Subcutaneous abdominal adipose tissue (tissue), 5 donors: ENCODE data around the gene SYT13.

Experiments
- H3K27ac ChIP-seq: one replicate; pipeline ENCODE4 v1.7.0; 2013; ENCODE audit warnings: low read depth, mild to moderate bottlenecking, inconsistent platforms, low read length, moderate library complexity
- H3K27me3 ChIP-seq, 5 donors: one replicate each; pipeline ENCODE4 v1.7.0; 2013; ENCODE audit warnings: low read length in 5 of 5, inconsistent platforms in 1 of 5; ENCODE audit not compliant: control insufficient read depth in 5 of 5, insufficient read depth in 4 of 5
- H3K36me3 ChIP-seq, 5 donors: one replicate each; pipeline ENCODE4 v1.7.0; 2013; ENCODE audit warnings: low read length in 5 of 5; ENCODE audit not compliant: control insufficient read depth in 5 of 5, insufficient read depth in 5 of 5
- H3K4me1 ChIP-seq, 5 donors: one replicate each; pipeline ENCODE4 v1.7.0; 2013; ENCODE audit warnings: low read length in 5 of 5, mild to moderate bottlenecking in 3 of 5, moderate library complexity in 1 of 5; ENCODE audit not compliant: control insufficient read depth in 5 of 5, insufficient read depth in 5 of 5
- H3K4me3 ChIP-seq, 5 donors: one replicate each; pipeline ENCODE4 v1.7.0; 2013; ENCODE audit warnings: low read length in 5 of 5, low read depth in 1 of 5
- H3K9ac ChIP-seq, 5 donors: one replicate each; pipeline ENCODE4 v1.7.0; 2013; ENCODE audit warnings: low read length in 5 of 5, mild to moderate bottlenecking in 4 of 5, moderate library complexity in 3 of 5
- H3K9me3 ChIP-seq, 5 donors: one replicate each; pipeline ENCODE4 v1.7.0; 2013; ENCODE audit warnings: low read length in 5 of 5; ENCODE audit not compliant: control insufficient read depth in 5 of 5
- donor health status: healthy.
- donor health status: healthy.
- donor health status: healthy.
- donor health status: healthy.
- donor health status: healthy.

Gene SYT13

GRCh38 chr11:45313171-45313865 is 27.2 kb upstream of the SYT13 start:
- H3K27ac ChIP-seq, result no peak overlapping the region
- H3K9me3 ChIP-seq, result no peaks in the 10 kb centered on the region
- H3K4me3 ChIP-seq, result no peak overlapping the region
- H3K36me3 ChIP-seq, result no peaks in the 10 kb centered on the region
- peaks cover 0 to 13% (median under 1%) of the 10 kb centered on the region in 5 donors for H3K27me3 ChIP-seq
- H3K9ac ChIP-seq, result no peak overlapping the region
- H3K4me1 ChIP-seq, result no peaks in the 10 kb centered on the region

GRCh38 chr11:45305874-45306623 is 19.9 kb upstream of the SYT13 start:
- H3K4me3 ChIP-seq, result no peak overlapping the region

GRCh38 chr11:45304992-45305335 is 18.8 kb upstream of the SYT13 start:
- Histone ChIP-seq H3K9me3 (no peaks in the 10 kb centered on the region), H3K4me1 (no peaks in the 10 kb centered on the region), H3K27ac (no peak overlapping the region), H3K9ac (no peak overlapping the region), H3K36me3 (no peaks in the 10 kb centered on the region), H3K27me3 (peaks cover 0 to 9% (median 5%) of the 10 kb centered on the region in 5 donors), H3K4me3 (no peak overlapping the region)

More at GRCh38 chr11:45305874-45306623, 19.9 kb upstream of the SYT13 start:
- H3K9ac ChIP-seq, result no peak overlapping the region
- no peaks in the 10 kb centered on the region for H3K4me1 ChIP-seq
- H3K27me3 ChIP-seq, result peaks cover 0 to 7% (median 5%) of the 10 kb centered on the region in 5 donors
- H3K27ac ChIP-seq, result no peak overlapping the region
- H3K9me3 ChIP-seq, result no peaks in the 10 kb centered on the region
- no peaks in the 10 kb centered on the region for H3K36me3 ChIP-seq

GRCh38 chr11:45304111-45304991 is 18.2 kb upstream of the SYT13 start:
- Histone ChIP-seq H3K27me3 (peaks cover 0 to 9% (median 5%) of the 10 kb centered on the region in 5 donors), H3K9ac (no peak overlapping the region), H3K4me3 (no peak overlapping the region), H3K27ac (no peak overlapping the region), H3K4me1 (no peaks in the 10 kb centered on the region), H3K36me3 (no peaks in the 10 kb centered on the region), H3K9me3 (no peaks in the 10 kb centered on the region)

- Histone ChIP-seq H3K9ac (no peak overlapping the region), H3K36me3 (no peaks in the 10 kb centered on the region), H3K27me3 (peaks cover 0 to 9% (median 5%) of the 10 kb centered on the region in 5 donors), H3K9me3 (no peaks in the 10 kb centered on the region), H3K4me1 (no peaks in the 10 kb centered on the region), H3K27ac (no peak overlapping the region), H3K4me3 (no peak overlapping the region)
Measured at GRCh38 chr11:45303316-45303715, 17.2 kb upstream of the SYT13 start.

- Histone ChIP-seq H3K9ac (no peak overlapping the region), H3K36me3 (no peaks in the 10 kb centered on the region), H3K4me1 (no peaks in the 10 kb centered on the region), H3K4me3 (no peak overlapping the region), H3K27me3 (peaks cover 0 to 8% (median 5%) of the 10 kb centered on the region in 5 donors), H3K27ac (no peak overlapping the region), H3K9me3 (no peaks in the 10 kb centered on the region)
Measured at GRCh38 chr11:45301537-45302246, 15.6 kb upstream of the SYT13 start.

GRCh38 chr11:45300715-45301114 is 14.6 kb upstream of the SYT13 start:
- Histone ChIP-seq H3K27me3 (peaks cover 0 to 7% (median 5%) of the 10 kb centered on the region in 5 donors), H3K36me3 (no peaks in the 10 kb centered on the region), H3K9me3 (no peaks in the 10 kb centered on the region), H3K9ac (no peak overlapping the region), H3K4me1 (no peaks in the 10 kb centered on the region), H3K4me3 (no peak overlapping the region), H3K27ac (no peak overlapping the region)

GRCh38 chr11:45298718-45299117 is 12.6 kb upstream of the SYT13 start:
- Histone ChIP-seq H3K4me1 (no peaks in the 10 kb centered on the region), H3K9ac (no peak overlapping the region), H3K27ac (no peak overlapping the region), H3K27me3 (peaks cover 0 to 4% (median 0%) of the 10 kb centered on the region in 5 donors), H3K9me3 (no peaks in the 10 kb centered on the region), H3K4me3 (no peak overlapping the region), H3K36me3 (no peaks in the 10 kb centered on the region)

GRCh38 chr11:45296075-45296474 is 9.9 kb upstream of the SYT13 start:
- Histone ChIP-seq H3K9ac (no peak overlapping the region), H3K4me1 (no peaks in the 10 kb centered on the region)

More at GRCh38 chr11:45296075-45296474, 9.9 kb upstream of the SYT13 start:
- H3K27me3 ChIP-seq, result peaks cover 0 to 6% (median 0%) of the 10 kb centered on the region in 5 donors
- no peaks in the 10 kb centered on the region for H3K9me3 ChIP-seq
- no peaks in the 10 kb centered on the region for H3K36me3 ChIP-seq
- H3K27ac ChIP-seq, result no peak overlapping the region
- H3K4me3 ChIP-seq, result no peak overlapping the region
